ENCODE data around the gene PCBD1. TPM values are rescaled to one million over a fixed set of nuclear protein-coding genes. Genes with fewer than 3 reads are reported as not detected.

The PCBD1 gene
- total RNA-seq, 1 experiment from 2014 or later, result 163 TPM

DNA sequence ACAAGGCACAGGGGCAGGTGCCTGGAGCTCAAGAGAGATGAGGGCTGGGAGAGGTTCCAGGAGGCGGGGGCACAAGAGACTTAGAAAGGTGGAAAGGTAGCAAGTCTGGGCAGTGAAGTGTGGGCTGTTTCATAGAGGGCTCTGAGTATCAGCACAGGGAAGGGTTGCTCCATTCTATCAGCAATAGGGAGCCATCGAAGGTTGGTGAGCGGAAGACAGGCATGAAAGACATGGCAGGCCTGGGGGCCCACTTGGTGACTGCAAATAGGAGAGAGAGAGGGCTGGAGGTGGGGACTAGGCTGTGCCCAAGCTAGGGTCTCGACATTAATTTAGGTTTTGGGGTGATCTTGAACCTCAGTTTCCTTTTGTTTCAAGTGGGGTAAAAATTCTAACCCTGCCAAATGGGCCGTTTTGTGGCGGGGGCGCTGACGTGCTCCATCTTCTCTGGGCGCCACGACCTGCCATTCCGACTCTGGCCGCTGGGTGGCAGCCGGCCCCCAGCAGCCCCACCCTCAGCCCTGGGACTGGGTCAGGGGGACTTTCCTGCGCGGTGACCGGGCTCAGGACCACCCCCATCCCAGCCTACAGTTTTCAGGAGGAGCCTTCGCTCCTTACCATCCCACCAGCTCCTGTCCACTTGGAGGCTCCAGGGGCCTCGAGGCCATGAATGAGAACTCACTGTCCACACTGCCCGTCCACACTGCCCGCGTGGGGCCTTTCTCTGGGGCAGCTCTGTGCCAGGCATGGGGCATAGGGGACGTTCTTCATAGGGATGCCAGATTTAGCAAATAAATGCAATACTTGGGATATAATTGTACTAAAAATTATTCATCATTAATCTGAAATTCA lies 37.2 kb upstream of the PCBD1 start:
- Histone ChIP-seq H2AFZ (ENCODE audit: low read depth, low read length, poor library complexity, severe bottlenecking) (peak overlapping the region; percentile 11), H3K27me3 (ENCODE audit: insufficient read depth, low read length) (no peaks in the 10 kb centered on the region), H4K20me1 (ENCODE audit: insufficient read depth) (no peaks in the 10 kb centered on the region), H3K4me1 (ENCODE audit: control insufficient read depth in 1 of 2, insufficient read depth in 2 of 2, low read length in 2 of 2) (peaks cover 31 to 35% of the 10 kb centered on the region in 2 experiments), H3K9me3 (ENCODE audit: control insufficient read depth in 1 of 2, insufficient read depth in 1 of 2, low read depth in 1 of 2, low read length in 2 of 2) (no peaks in the 10 kb centered on the region), H3K4me2 (ENCODE audit: low read length) (peak overlapping the region; percentile 26), H3K4me3 (replicated peaks in 1 of 2; ENCODE audit: low read depth in 1 of 2, low read length in 2 of 2) (no peak overlapping the region), H3K79me2 (ENCODE audit: insufficient read depth, low read length) (no peaks in the 10 kb centered on the region), H3K27ac (ENCODE audit: low read depth, low read length) (no peak overlapping the region), H3K9ac (ENCODE audit: low read length) (no peak overlapping the region), H3K9me2 (ENCODE audit: insufficient read depth) (no peaks in the 10 kb centered on the region), H3K36me3 (ENCODE audit: control insufficient read depth in 1 of 2, insufficient read depth in 2 of 2, low read length in 2 of 2) (no peaks in the 10 kb centered on the region)
- intact Hi-C loops (cut with micrococcal nuclease), result loop anchor here (1.0 to 5.0 kb wide), 3 partner anchors 22 to 359 kb away; no protein-coding TSS in a partner anchor
- BruUV-seq (replicated peaks), result no TSS peak
- peak; percentile 83 for ATAC-seq
- ChIA-PET CTCF (interaction anchor here (0.8 to 1.8 kb wide), 8 partner anchors 11 to 359 kb away, joined by 3 to 7 read pairs (median 3); no protein-coding TSS in a partner anchor), RAD21 (ENCODE audit: low non-redundant PET in 1 of 2, low total read pairs in 2 of 2, uncharacterized antibody in 2 of 2, unreplicated experiment in 2 of 2) (interaction anchor here in 1 of 2 experiments (1.3 kb wide), 1 partner anchor 283 kb away, joined by 6 read pairs; no protein-coding TSS in a partner anchor), POLR2A (no interaction called here)
- no peak for DNase-seq (ENCODE audit: low read depth, low spot score)
- TF ChIP-seq ATF3 (IDR thresholded peaks at IDR 0.05) (no peak), EGR1 (IDR thresholded peaks at IDR 0.05; ENCODE audit: low read depth) (no peak), RAD21 (IDR thresholded peaks at IDR 0.05; ENCODE audit: low read depth) (peak; percentile 92), CTCF (IDR thresholded peaks at IDR 0.05 in 2 of 3, conservative IDR thresholded peaks at IDR 0.05 in 1 of 3; ENCODE audit: borderline replicate concordance in 1 of 3, insufficient read depth in 1 of 3, low read depth in 2 of 3, low read length in 2 of 3) (peak; percentile 89 to 95 (median 91)), TCF7L2 (IDR thresholded peaks at IDR 0.05; ENCODE audit: borderline replicate concordance, extremely low read depth, insufficient read depth, insufficient read length) (no peak), POLR2AphosphoS5 (IDR thresholded peaks at IDR 0.05; ENCODE audit: low read depth, low read length) (no peak)
